Measurements from ENCODE around the gene UBE2M.

The UBE2M gene

GRCh38 chr19:58521651-58522050 is 36.8 kb downstream of the UBE2M start:
- ChIA-PET CTCF (interaction anchor here (0.8 to 8.8 kb wide), 8 partner anchors 12 to 56 kb away, joined by 3 to 139 read pairs (median 19); partner anchors contain the start of genes CHMP2A, TRIM28 and UBE2M), POLR2A (no interaction called here)
- Histone ChIP-seq H3K4me3 (ENCODE audit: control insufficient read depth in 1 of 7, extremely low read depth in 1 of 7, insufficient read depth in 4 of 7, low read depth in 2 of 7, low read length in 6 of 7) (peak overlapping the region in 1 of 7 experiments; percentile 7), H3K27me3 (replicated peaks in 2 of 5; ENCODE audit: control insufficient read depth in 4 of 5, insufficient read depth in 5 of 5, low read length in 4 of 5) (no peaks in the 10 kb centered on the region), H3K9me3 (ENCODE audit: control extremely low read depth in 1 of 5, control insufficient read depth in 4 of 5, insufficient read depth in 2 of 5, low read depth in 1 of 5, low read length in 4 of 5) (no peaks in the 10 kb centered on the region), H3K36me3 (ENCODE audit: control insufficient read depth in 4 of 4, insufficient read depth in 4 of 4, low read length in 3 of 4) (peaks cover 0 to 9% (median 7%) of the 10 kb centered on the region in 4 experiments), H3K4me1 (ENCODE audit: control extremely low read depth in 1 of 4, control insufficient read depth in 4 of 4, insufficient read depth in 4 of 4, low read length in 3 of 4) (peaks cover 0 to 30% (median 28%) of the 10 kb centered on the region in 4 experiments), H3K27ac (ENCODE audit: insufficient read depth in 1 of 2, low read depth in 1 of 2, low read length in 2 of 2, poor library complexity in 1 of 2, severe bottlenecking in 2 of 2) (no peak overlapping the region)
- WGBS (ENCODE audit: insufficient coverage): 87% methylated on average over 3 of the region's 4 CpGs
- DNase-seq: no peak

- no peak for DNase-seq
- peaks cover 0 to 23% (median 16%) of the 10 kb centered on the region in 4 experiments for H3K36me3 ChIP-seq (ENCODE audit: control insufficient read depth in 4 of 4, insufficient read depth in 4 of 4, low read length in 3 of 4)
- peak overlapping the region; percentile 82 to 91 for H3K27ac ChIP-seq (ENCODE audit: insufficient read depth in 1 of 2, low read depth in 1 of 2, low read length in 2 of 2, poor library complexity in 1 of 2, severe bottlenecking in 2 of 2)
- H3K4me3 ChIP-seq (ENCODE audit: control insufficient read depth in 1 of 7, extremely low read depth in 1 of 7, insufficient read depth in 4 of 7, low read depth in 2 of 7, low read length in 6 of 7): peak overlapping the region; percentile 77 to 94 (median 83)
- WGBS (ENCODE audit: insufficient coverage): no CpG with 5 or more reads among the region's 7 CpGs
- POLR2A ChIA-PET: interaction anchor here (1.2 to 2.0 kb wide), 6 partner anchors 12 to 55 kb away, joined by 4 to 24 read pairs (median 8); partner anchors contain the start of genes CHMP2A, TRIM28 and UBE2M
- CTCF ChIA-PET: interaction anchor here (1.0 to 8.8 kb wide), 15 partner anchors 10 to 64 kb away, joined by 3 to 139 read pairs (median 13); partner anchors contain the start of genes CHMP2A, MZF1, TRIM28 and UBE2M
- H3K9me3 ChIP-seq (ENCODE audit: control extremely low read depth in 1 of 5, control insufficient read depth in 4 of 5, insufficient read depth in 2 of 5, low read depth in 1 of 5, low read length in 4 of 5): no peaks in the 10 kb centered on the region
- peaks cover 0 to 32% (median 29%) of the 10 kb centered on the region in 4 experiments for H3K4me1 ChIP-seq (ENCODE audit: control extremely low read depth in 1 of 4, control insufficient read depth in 4 of 4, insufficient read depth in 4 of 4, low read length in 3 of 4)
- H3K27me3 ChIP-seq (replicated peaks in 2 of 5; ENCODE audit: control insufficient read depth in 4 of 5, insufficient read depth in 5 of 5, low read length in 4 of 5): no peaks in the 10 kb centered on the region
These were observed 38.2 kb downstream of the UBE2M start for GRCh38 chr19:58520257-58520599.

- under 1% methylated on average over 80 of the region's 87 CpGs for WGBS (ENCODE audit: insufficient coverage)
- no peaks in the 10 kb centered on the region for H3K9me3 ChIP-seq (ENCODE audit: control extremely low read depth in 1 of 5, control insufficient read depth in 4 of 5, insufficient read depth in 2 of 5, low read depth in 1 of 5, low read length in 4 of 5)
- POLR2A ChIA-PET: interaction anchor here (1.0 to 2.0 kb wide), 8 partner anchors 12 to 157 kb away, joined by 4 to 24 read pairs (median 6); partner anchors contain the start of genes CHMP2A, TRIM28, UBE2M and ZNF497
- H3K4me1 ChIP-seq (ENCODE audit: control extremely low read depth in 1 of 4, control insufficient read depth in 4 of 4, insufficient read depth in 4 of 4, low read length in 3 of 4): peaks cover 0 to 35% (median 31%) of the 10 kb centered on the region in 4 experiments
- no peaks in the 10 kb centered on the region for H3K27me3 ChIP-seq (replicated peaks in 2 of 5; ENCODE audit: control insufficient read depth in 4 of 5, insufficient read depth in 5 of 5, low read length in 4 of 5)
- H3K4me3 ChIP-seq (ENCODE audit: control insufficient read depth in 1 of 7, extremely low read depth in 1 of 7, insufficient read depth in 4 of 7, low read depth in 2 of 7, low read length in 6 of 7): peak within 1 kb of the TSS; percentile 77 to 94 (median 83)
- peaks cover 0 to 23% (median 17%) of the 10 kb centered on the region in 4 experiments for H3K36me3 ChIP-seq (ENCODE audit: control insufficient read depth in 4 of 4, insufficient read depth in 4 of 4, low read length in 3 of 4)
- DNase-seq: peak; percentile 97
- CTCF ChIA-PET: interaction anchor here (1.0 to 8.8 kb wide), 16 partner anchors 10 to 65 kb away, joined by 3 to 139 read pairs (median 12); partner anchors contain the start of genes CHMP2A, MZF1, TRIM28 and UBE2M
- peak within 1 kb of the TSS; percentile 82 to 91 for H3K27ac ChIP-seq (ENCODE audit: insufficient read depth in 1 of 2, low read depth in 1 of 2, low read length in 2 of 2, poor library complexity in 1 of 2, severe bottlenecking in 2 of 2)
These were observed 38.8 kb downstream of the UBE2M start, which contains the start of gene ZBTB45 for GRCh38 chr19:58519355-58520256. Gene ZBTB45 (minus strand): TSS chr19:58519810. CDS start chr19:58517673, 2,137 bp downstream.

- POLR2A ChIA-PET: interaction anchor here (1.0 to 1.6 kb wide), 3 partner anchors 36 to 157 kb away, joined by 4 to 24 read pairs (median 5); partner anchors contain the start of genes CHMP2A and ZNF497
- peak; percentile 73 to 84 (median 84) for DNase-seq
- no peaks in the 10 kb centered on the region for H3K9me3 ChIP-seq (ENCODE audit: control extremely low read depth in 1 of 5, control insufficient read depth in 4 of 5, insufficient read depth in 2 of 5, low read depth in 1 of 5, low read length in 4 of 5)
- H3K4me1 ChIP-seq (ENCODE audit: control extremely low read depth in 1 of 4, control insufficient read depth in 4 of 4, insufficient read depth in 4 of 4, low read length in 3 of 4): peaks cover 0 to 40% (median 35%) of the 10 kb centered on the region in 4 experiments
- H3K36me3 ChIP-seq (ENCODE audit: control insufficient read depth in 4 of 4, insufficient read depth in 4 of 4, low read length in 3 of 4): peaks cover 0 to 23% (median 17%) of the 10 kb centered on the region in 4 experiments
- H3K27ac ChIP-seq (ENCODE audit: insufficient read depth in 1 of 2, low read depth in 1 of 2, low read length in 2 of 2, poor library complexity in 1 of 2, severe bottlenecking in 2 of 2): peak overlapping the region; percentile 82 to 91
- CTCF ChIA-PET: interaction anchor here (1.3 to 8.8 kb wide), 8 partner anchors 15 to 65 kb away, joined by 3 to 139 read pairs (median 30); partner anchors contain the start of genes CHMP2A and UBE2M
- H3K4me3 ChIP-seq (ENCODE audit: control insufficient read depth in 1 of 7, extremely low read depth in 1 of 7, insufficient read depth in 4 of 7, low read depth in 2 of 7, low read length in 6 of 7): peak overlapping the region; percentile 77 to 94 (median 83)
- H3K27me3 ChIP-seq (replicated peaks in 2 of 5; ENCODE audit: control insufficient read depth in 4 of 5, insufficient read depth in 5 of 5, low read length in 4 of 5): no peaks in the 10 kb centered on the region
- WGBS (ENCODE audit: insufficient coverage): 0% methylated on average over 11 of the region's 14 CpGs
These were observed 39.4 kb downstream of the UBE2M start for GRCh38 chr19:58519087-58519354.

GRCh38 chr19:58518256-58519086 is 39.9 kb downstream of the UBE2M start:
- H3K4me3 ChIP-seq (ENCODE audit: control insufficient read depth in 1 of 7, extremely low read depth in 1 of 7, insufficient read depth in 4 of 7, low read depth in 2 of 7, low read length in 6 of 7): peak overlapping the region; percentile 77 to 94 (median 83)
- 6% methylated on average over 18 of the region's 22 CpGs for WGBS (ENCODE audit: insufficient coverage)
- peak overlapping the region; percentile 82 to 91 for H3K27ac ChIP-seq (ENCODE audit: insufficient read depth in 1 of 2, low read depth in 1 of 2, low read length in 2 of 2, poor library complexity in 1 of 2, severe bottlenecking in 2 of 2)
- no peaks in the 10 kb centered on the region for H3K9me3 ChIP-seq (ENCODE audit: control extremely low read depth in 1 of 5, control insufficient read depth in 4 of 5, insufficient read depth in 2 of 5, low read depth in 1 of 5, low read length in 4 of 5)
- H3K4me1 ChIP-seq (ENCODE audit: control extremely low read depth in 1 of 4, control insufficient read depth in 4 of 4, insufficient read depth in 4 of 4, low read length in 3 of 4): peaks cover 0 to 45% (median 40%) of the 10 kb centered on the region in 4 experiments
- POLR2A ChIA-PET: interaction anchor here (0.8 to 1.0 kb wide), 3 partner anchors 25 to 156 kb away, joined by 4 to 5 read pairs (median 4); partner anchors contain the start of genes TRIM28 and ZNF497
- peaks cover 0 to 23% (median 17%) of the 10 kb centered on the region in 4 experiments for H3K36me3 ChIP-seq (ENCODE audit: control insufficient read depth in 4 of 4, insufficient read depth in 4 of 4, low read length in 3 of 4)
- no peaks in the 10 kb centered on the region for H3K27me3 ChIP-seq (replicated peaks in 2 of 5; ENCODE audit: control insufficient read depth in 4 of 5, insufficient read depth in 5 of 5, low read length in 4 of 5)
- DNase-seq: peak in 2 of 3 donors; percentile 30 to 31
- CTCF ChIA-PET: interaction anchor here (1.3 to 8.8 kb wide), 10 partner anchors 9 to 66 kb away, joined by 3 to 139 read pairs (median 20); partner anchors contain the start of genes CHMP2A and UBE2M

Data from common myeloid progenitor, CD34-positive (primary cell).